Mesodermal cell (in vitro differentiated cells): ENCODE results near the gene MAP10. TPM values are rescaled to one million over a fixed set of nuclear protein-coding genes. Genes with fewer than 3 reads are reported as not detected.

Source experiments
- H3K27ac ChIP-seq: 2 replicates; pipeline ENCODE4 v1.7.0; 2013; ENCODE audit warnings: mild to moderate bottlenecking, low read depth, low read length, moderate library complexity; ENCODE audit not compliant: severe bottlenecking
- H3K36me3 ChIP-seq: 2 replicates; pipeline ENCODE4 v1.7.1; 2013; ENCODE audit warnings: mild to moderate bottlenecking, low read length, moderate library complexity; ENCODE audit not compliant: control insufficient read depth, insufficient read depth
- H3K4me1 ChIP-seq: one replicate; pipeline ENCODE4 v1.7.1; 2013; ENCODE audit warnings: mild to moderate bottlenecking, low read length; ENCODE audit not compliant: insufficient read depth, control insufficient read depth, poor library complexity, severe bottlenecking
- H3K4me3 ChIP-seq: 2 replicates; pipeline ENCODE4 v1.7.0; 2013; ENCODE audit warnings: low read length, control low read depth, mild to moderate bottlenecking; ENCODE audit not compliant: insufficient read depth, poor library complexity, severe bottlenecking; ENCODE audit errors: extremely low read depth
- H3K9me3 ChIP-seq: 2 replicates; pipeline ENCODE4 v1.7.1; 2013; ENCODE audit warnings: mild to moderate bottlenecking, low read length, moderate library complexity; ENCODE audit not compliant: control insufficient read depth
- WGBS, 2 experiments: methylation state at CpG; one replicate each; pipeline ENCODE4 v1.1.5; 2013; ENCODE audit warnings: missing lambda C conversion rate in 2 of 2; ENCODE audit not compliant: insufficient coverage in 2 of 2; 5-methylcytosine and 5-hydroxymethylcytosine counted together
- polyA plus RNA-seq, 2 experiments: library from polyadenylated mRNA; stranded (reverse); fragments of 50-300 nt; gene quantifications; one replicate each; pipeline ENCODE4 v1.2.3, GENCODE V29; 2013

MAP10 gene
- 2.5 TPM for polyA plus RNA-seq (2013, experiment 1 of 2)
- polyA plus RNA-seq (2013, experiment 2 of 2), result 3.3 TPM

- Histone ChIP-seq H3K4me1 (no peaks in the 10 kb centered on the region), H3K36me3 (no peaks in the 10 kb centered on the region), H3K9me3 (no peaks in the 10 kb centered on the region), H3K4me3 (peak within 1 kb of the TSS; percentile 65), H3K27ac (peak within 1 kb of the TSS; percentile 79)
- WGBS, 2 experiments, result 5 to 7% methylated on average over 58 to 66 of the region's 75 CpGs
These were observed at the start of gene MAP10 for GRCh38 chr1:232805269-232806185. Gene MAP10, plus strand, starts transcription at chr1:232805416. Its CDS starts 34 bp downstream, at chr1:232805450.

- Histone ChIP-seq H3K4me3 (no peak overlapping the region), H3K9me3 (peaks cover 6% of the 10 kb centered on the region), H3K36me3 (no peaks in the 10 kb centered on the region), H3K4me1 (no peaks in the 10 kb centered on the region), H3K27ac (no peak overlapping the region)
- WGBS, 2 experiments, result 95 to 100% methylated on average over 2 to 3 of the region's 4 CpGs
These were observed 40.6 kb upstream of the MAP10 start for GRCh38 chr1:232764458-232765251.

GRCh38 chr1:232765542-232765941 is 39.7 kb upstream of the MAP10 start:
- no peak overlapping the region for H3K4me3 ChIP-seq
- no peaks in the 10 kb centered on the region for H3K4me1 ChIP-seq
- peaks cover 6% of the 10 kb centered on the region for H3K9me3 ChIP-seq
- H3K27ac ChIP-seq, result no peak overlapping the region
- 85 to 91% methylated on average over 2 to 3 of the region's 6 CpGs for WGBS, 2 experiments
- no peaks in the 10 kb centered on the region for H3K36me3 ChIP-seq

GRCh38 chr1:232766241-232766890 is 38.9 kb upstream of the MAP10 start:
- Histone ChIP-seq H3K9me3 (peaks cover 6% of the 10 kb centered on the region), H3K4me1 (no peaks in the 10 kb centered on the region), H3K36me3 (no peaks in the 10 kb centered on the region), H3K4me3 (no peak overlapping the region), H3K27ac (no peak overlapping the region)
- WGBS, 2 experiments, result 68 to 74% methylated on average over 7 of the region's 8 CpGs

- Histone ChIP-seq H3K4me1 (no peaks in the 10 kb centered on the region), H3K36me3 (no peaks in the 10 kb centered on the region), H3K9me3 (peaks cover 6% of the 10 kb centered on the region), H3K27ac (no peak overlapping the region), H3K4me3 (no peak overlapping the region)
- no CpG with 5 or more reads among the region's 1 CpG for WGBS, 2 experiments
These were observed 38.3 kb upstream of the MAP10 start for GRCh38 chr1:232766904-232767303.

GRCh38 chr1:232767305-232768074 is 37.7 kb upstream of the MAP10 start:
- no peaks in the 10 kb centered on the region for H3K36me3 ChIP-seq
- WGBS, 2 experiments, result 96 to 97% methylated on average over 8 to 9 of the region's 14 CpGs
- H3K4me1 ChIP-seq, result no peaks in the 10 kb centered on the region
- no peak overlapping the region for H3K27ac ChIP-seq
- peaks cover 6% of the 10 kb centered on the region for H3K9me3 ChIP-seq
- H3K4me3 ChIP-seq, result no peak overlapping the region

- H3K36me3 ChIP-seq, result no peaks in the 10 kb centered on the region
- H3K4me3 ChIP-seq, result no peak overlapping the region
- no peaks in the 10 kb centered on the region for H3K9me3 ChIP-seq
- no peak overlapping the region for H3K27ac ChIP-seq
- WGBS, 2 experiments, result 94% methylated on average over 2 of the region's 2 CpGs
- H3K4me1 ChIP-seq, result no peaks in the 10 kb centered on the region
These were observed 36.4 kb upstream of the MAP10 start for GRCh38 chr1:232768793-232769192.

GRCh38 chr1:232769733-232770132 is 35.5 kb upstream of the MAP10 start:
- 56 to 64% methylated on average over 2 of the region's 2 CpGs for WGBS, 2 experiments
- H3K36me3 ChIP-seq, result no peaks in the 10 kb centered on the region
- H3K4me3 ChIP-seq, result no peak overlapping the region
- H3K4me1 ChIP-seq, result no peaks in the 10 kb centered on the region
- H3K9me3 ChIP-seq, result no peaks in the 10 kb centered on the region
- H3K27ac ChIP-seq, result no peak overlapping the region

- WGBS, 2 experiments, result 87 to 90% methylated on average over 5 to 7 of the region's 9 CpGs
- H3K4me1 ChIP-seq, result no peaks in the 10 kb centered on the region
These were observed 31.5 kb upstream of the MAP10 start for GRCh38 chr1:232773752-232774151.

More at GRCh38 chr1:232773752-232774151, 31.5 kb upstream of the MAP10 start:
- no peaks in the 10 kb centered on the region for H3K9me3 ChIP-seq
- no peak overlapping the region for H3K4me3 ChIP-seq
- no peak overlapping the region for H3K27ac ChIP-seq
- no peaks in the 10 kb centered on the region for H3K36me3 ChIP-seq
